ENCODE results near the gene CRYZ.
A peak's percentile ranks its signal among the peaks of the same experiment; 100 is the strongest.

Gene CRYZ

GRCh38 chr1:74690909-74691308 lies 41.9 kb downstream of the CRYZ start:
- Histone ChIP-seq H3K4me3 (ENCODE audit: low read depth, low read length) (no peak overlapping the region), H3K27me3 (ENCODE audit: insufficient read depth, low read depth, severe bottlenecking) (no peaks in the 10 kb centered on the region), H3K27ac (no peak overlapping the region), H3K9me3 (ENCODE audit: severe bottlenecking) (no peaks in the 10 kb centered on the region), H3K36me3 (no peaks in the 10 kb centered on the region)
- TF ChIP-seq, protein P1, sequence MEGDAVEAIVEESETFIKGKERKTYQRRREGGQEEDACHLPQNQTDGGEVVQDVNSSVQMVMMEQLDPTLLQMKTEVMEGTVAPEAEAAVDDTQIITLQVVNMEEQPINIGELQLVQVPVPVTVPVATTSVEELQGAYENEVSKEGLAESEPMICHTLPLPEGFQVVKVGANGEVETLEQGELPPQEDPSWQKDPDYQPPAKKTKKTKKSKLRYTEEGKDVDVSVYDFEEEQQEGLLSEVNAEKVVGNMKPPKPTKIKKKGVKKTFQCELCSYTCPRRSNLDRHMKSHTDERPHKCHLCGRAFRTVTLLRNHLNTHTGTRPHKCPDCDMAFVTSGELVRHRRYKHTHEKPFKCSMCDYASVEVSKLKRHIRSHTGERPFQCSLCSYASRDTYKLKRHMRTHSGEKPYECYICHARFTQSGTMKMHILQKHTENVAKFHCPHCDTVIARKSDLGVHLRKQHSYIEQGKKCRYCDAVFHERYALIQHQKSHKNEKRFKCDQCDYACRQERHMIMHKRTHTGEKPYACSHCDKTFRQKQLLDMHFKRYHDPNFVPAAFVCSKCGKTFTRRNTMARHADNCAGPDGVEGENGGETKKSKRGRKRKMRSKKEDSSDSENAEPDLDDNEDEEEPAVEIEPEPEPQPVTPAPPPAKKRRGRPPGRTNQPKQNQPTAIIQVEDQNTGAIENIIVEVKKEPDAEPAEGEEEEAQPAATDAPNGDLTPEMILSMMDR (IDR thresholded peaks at IDR 0.05; ENCODE audit: low read depth, low read length), result no peak
- DNase-seq, result no peak

DNA sequence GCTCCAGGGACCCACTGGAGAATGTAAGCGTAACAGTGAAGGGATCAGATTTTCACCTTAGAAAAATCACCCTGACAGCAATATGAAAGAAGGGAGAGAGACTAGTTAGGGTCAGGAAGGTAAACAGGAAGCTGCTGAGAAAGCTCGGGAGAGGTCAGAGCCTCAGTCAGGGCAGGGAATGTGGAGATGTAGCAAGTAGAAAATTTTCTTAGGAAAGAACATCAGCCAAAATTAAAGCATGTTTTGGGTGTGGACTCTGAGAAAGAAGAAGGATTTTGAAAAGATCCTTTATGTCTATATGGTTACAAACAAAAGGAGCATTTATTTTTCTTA lies 42.5 kb downstream of the CRYZ start:
- Histone ChIP-seq H3K27me3 (ENCODE audit: insufficient read depth, low read depth, severe bottlenecking) (no peaks in the 10 kb centered on the region), H3K4me3 (ENCODE audit: low read depth, low read length) (no peak overlapping the region), H3K36me3 (no peaks in the 10 kb centered on the region), H3K27ac (peak overlapping the region; percentile 19; the same call in 1 of the 2 replicates), H3K9me3 (ENCODE audit: severe bottlenecking) (no peaks in the 10 kb centered on the region)
- TF ChIP-seq, protein P1 (IDR thresholded peaks at IDR 0.05; ENCODE audit: low read depth, low read length), result no peak
- DNase-seq, result no peak

DNA sequence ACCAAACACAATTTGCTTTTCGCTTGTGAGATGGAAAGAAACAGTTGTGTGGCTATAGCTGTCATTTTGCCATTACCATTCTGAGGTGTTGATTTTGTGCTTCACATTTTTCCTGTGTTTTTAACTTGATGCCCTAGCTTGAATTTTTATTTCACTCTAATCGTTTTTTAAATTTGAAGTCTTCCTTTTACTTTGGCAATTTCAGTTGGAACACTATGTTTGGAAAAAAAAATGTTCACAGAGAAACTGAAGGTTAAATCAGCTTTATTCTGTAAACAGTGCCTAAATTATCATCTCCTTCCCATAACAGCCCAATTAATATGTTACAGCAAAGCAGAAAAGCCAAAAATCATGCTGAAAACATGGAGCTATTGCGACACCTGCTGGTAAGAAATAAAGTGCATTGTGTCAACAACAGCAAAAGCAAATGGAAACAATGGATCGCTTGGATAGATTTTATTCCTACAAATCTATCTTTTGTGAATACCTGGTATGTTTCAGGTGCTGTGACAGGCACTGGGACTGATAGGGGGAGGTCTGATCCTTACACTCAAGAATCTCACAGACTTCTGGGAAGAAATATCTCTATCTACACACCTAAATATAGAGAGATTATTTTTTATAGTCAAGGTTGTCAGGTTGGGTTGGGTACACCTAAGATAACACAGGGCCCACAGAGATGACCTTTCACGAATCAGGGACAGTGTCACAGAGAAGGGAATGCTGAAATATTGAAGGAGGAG lies 43.1 kb downstream of the CRYZ start:
- TF ChIP-seq, protein P1 (IDR thresholded peaks at IDR 0.05; ENCODE audit: low read depth, low read length), result peak; percentile 62
- no peaks in the 10 kb centered on the region for H3K36me3 ChIP-seq
- no peak overlapping the region for H3K4me3 ChIP-seq (ENCODE audit: low read depth, low read length)
- DNase-seq, result peak; percentile 44
- no peaks in the 10 kb centered on the region for H3K27me3 ChIP-seq (ENCODE audit: insufficient read depth, low read depth, severe bottlenecking)
- peak overlapping the region; percentile 19; the same call in 1 of the 2 replicates for H3K27ac ChIP-seq
- H3K9me3 ChIP-seq (ENCODE audit: severe bottlenecking), result no peaks in the 10 kb centered on the region

GRCh38 chr1:74686928-74687327 lies 45.9 kb downstream of the CRYZ start:
- Histone ChIP-seq H3K4me3 (ENCODE audit: low read depth, low read length) (no peak overlapping the region), H3K9me3 (ENCODE audit: severe bottlenecking) (no peaks in the 10 kb centered on the region), H3K27me3 (ENCODE audit: insufficient read depth, low read depth, severe bottlenecking) (no peaks in the 10 kb centered on the region), H3K27ac (peak overlapping the region; percentile 12), H3K36me3 (no peaks in the 10 kb centered on the region)
- TF ChIP-seq, protein P1 (IDR thresholded peaks at IDR 0.05; ENCODE audit: low read depth, low read length), result no peak
- peak; percentile 50 for DNase-seq

DNA sequence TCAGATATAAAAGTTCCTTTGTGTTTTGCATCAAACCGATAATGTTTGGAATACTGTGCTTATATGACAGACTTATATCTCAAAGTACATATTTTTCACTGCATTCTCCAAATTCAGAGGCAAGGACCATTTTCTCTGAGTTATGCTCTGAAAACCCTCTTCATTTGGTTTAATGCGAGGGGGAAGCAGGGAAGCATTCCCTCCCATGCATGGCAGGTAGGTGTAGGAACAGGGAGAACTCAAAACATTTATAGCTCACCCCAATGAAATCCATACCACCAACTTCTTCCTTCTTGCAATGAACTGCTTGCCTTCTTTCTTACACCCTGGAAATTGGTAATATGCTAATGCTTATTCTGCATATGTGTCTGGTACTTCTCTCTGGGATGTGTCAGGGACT lies 48.5 kb downstream of the CRYZ start:
- H3K36me3 ChIP-seq, result no peaks in the 10 kb centered on the region
- DNase-seq, result no peak

More for the DNA sequence above, 48.5 kb downstream of the CRYZ start:
- no peak overlapping the region for H3K4me3 ChIP-seq (ENCODE audit: low read depth, low read length)
- peaks cover 2% of the 10 kb centered on the region for H3K9me3 ChIP-seq (ENCODE audit: severe bottlenecking)
- H3K27ac ChIP-seq, result no peak overlapping the region
- TF ChIP-seq, protein P1 (IDR thresholded peaks at IDR 0.05; ENCODE audit: low read depth, low read length), result no peak
- H3K27me3 ChIP-seq (ENCODE audit: insufficient read depth, low read depth, severe bottlenecking), result no peaks in the 10 kb centered on the region
